NCI-H2196 treated with DMSO at 0.1 percent for 48 hours (cell line): ENCODE results near the gene CEP44.
"Not testable (repeated sequence)": the region's sequence is repeated elsewhere in the genome, so short reads cannot be mapped to it uniquely, and the experiment has no call there.

Experiments used
- DNase-seq: peaks from one replicate; lab custom pipeline; 2025; ENCODE audit not compliant: unreplicated experiment; lab: John Stamatoyannopoulos, UW

Gene CEP44, protein sequence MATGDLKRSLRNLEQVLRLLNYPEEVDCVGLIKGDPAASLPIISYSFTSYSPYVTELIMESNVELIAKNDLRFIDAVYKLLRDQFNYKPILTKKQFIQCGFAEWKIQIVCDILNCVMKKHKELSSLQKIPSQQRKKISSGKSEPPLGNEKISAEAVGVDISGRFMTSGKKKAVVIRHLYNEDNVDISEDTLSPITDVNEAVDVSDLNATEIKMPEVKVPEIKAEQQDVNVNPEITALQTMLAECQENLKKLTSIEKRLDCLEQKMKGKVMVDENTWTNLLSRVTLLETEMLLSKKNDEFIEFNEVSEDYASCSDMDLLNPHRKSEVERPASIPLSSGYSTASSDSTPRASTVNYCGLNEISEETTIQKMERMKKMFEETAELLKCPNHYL

DNA sequence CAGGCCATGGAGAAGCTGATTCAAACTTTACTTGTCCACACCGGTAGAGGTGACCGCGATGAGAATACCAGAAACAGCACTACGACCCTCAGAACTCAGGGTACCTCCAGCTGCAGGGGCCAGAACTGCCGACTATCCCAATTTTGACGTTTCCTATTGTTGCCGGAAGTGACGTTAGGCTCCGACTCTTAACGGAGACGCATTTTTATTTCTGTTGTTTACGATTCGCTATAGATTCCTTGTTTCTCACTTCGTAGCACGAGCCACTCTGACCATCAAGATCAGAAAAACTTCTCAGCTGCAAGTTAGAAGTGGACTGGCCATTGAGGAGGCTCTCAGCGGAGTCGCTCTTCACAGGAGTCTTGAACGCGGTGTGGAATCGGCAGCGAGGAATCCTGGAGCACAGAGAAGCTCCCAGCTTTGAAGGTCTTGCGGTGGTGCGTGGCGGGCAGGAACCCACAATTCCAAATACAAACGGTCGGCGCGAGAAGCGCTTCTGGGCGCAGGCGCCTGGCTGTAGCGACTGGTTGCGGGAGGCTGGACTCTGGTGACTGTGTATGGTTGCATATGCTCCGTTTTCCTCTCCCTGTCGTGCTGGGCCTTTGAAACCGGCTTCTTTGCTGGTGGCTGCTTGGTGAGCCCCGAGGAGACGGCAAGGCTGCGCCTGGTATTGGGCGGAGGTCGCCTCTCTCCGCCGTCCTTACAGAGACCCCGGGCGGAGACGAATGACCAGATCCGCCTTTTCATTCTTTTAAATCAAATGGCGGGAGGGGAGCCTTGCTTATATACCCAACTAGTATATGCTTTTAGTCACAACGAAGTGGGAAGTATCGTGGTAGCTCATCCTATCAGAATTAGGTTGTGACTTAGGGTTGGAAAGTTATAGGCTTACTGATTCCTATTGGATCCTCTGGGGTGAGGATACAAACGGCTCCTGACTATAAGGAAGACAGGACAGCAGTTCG lies at the start of gene CEP44, which contains the start of gene FBXO8:
CEP44 (plus strand) TSS at position 405 of the 965 bp plus-strand sequence. CDS start 15,211 bp downstream, outside the sequence.
FBXO8 (minus strand) TSS at position 161 of the 965 bp plus-strand sequence. CDS start 20,575 bp downstream, outside the sequence.
- DNase-seq = peak; percentile 17

GRCh38 chr4:174236359-174236758 lies 47.4 kb upstream of the CEP44 start:
- DNase-seq = no peak

DNA sequence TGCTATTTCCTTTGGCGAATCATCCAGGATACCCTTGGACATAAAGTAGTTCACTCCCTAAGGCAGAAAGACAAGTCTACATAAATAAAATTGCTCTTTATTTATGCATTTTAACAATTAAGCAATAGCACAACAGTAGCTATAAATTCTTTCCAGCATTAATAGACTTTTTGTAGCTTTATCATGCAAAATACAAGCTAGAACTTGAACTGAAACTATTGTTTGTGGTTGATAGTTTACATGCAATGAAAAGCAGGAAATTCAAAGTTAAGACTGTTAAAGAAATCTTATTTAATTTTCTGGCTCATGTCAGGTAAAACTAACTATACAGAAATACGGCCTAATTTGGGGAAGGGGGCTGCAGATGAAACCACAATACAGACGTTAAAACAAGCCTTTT lies 42.5 kb upstream of the CEP44 start:
- no peak for DNase-seq

DNA sequence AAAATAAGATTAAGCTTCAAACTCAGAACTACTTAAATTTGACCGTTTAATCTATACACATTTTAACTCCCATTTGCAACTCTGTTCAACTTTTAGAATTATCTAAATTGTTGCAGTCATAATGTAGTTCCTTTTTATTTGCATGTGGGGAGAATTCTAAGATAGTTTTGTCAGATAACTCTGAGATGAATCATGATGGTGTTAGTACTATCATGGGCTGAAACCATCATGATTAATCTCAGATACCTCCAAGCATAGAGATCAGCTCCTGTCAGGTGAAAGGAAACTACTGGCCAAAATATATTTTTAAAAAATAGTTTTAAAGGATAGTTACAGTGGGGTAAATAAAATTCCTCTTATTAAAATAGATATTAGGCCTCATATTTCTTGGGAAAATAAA lies 39.3 kb upstream of the CEP44 start:
- no peak for DNase-seq

DNA sequence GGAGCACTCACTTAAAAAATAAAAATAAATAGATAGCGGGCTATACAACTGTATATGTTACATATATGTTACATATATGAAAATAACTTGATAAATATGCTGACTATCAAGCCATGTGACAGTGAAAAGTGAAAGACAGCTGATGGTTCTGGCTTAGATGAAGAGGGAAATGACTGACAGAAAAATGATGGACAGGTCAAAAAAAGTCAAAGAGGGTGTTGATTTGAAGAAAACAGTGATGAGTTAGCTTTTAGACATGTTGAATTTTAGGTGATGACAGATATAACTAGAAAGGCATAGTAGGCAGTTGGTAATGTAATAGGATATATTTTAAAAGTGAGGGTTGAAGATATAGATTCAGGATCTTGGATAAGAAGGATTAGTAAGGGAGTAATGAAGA lies 38.0 kb upstream of the CEP44 start:
- no peak for DNase-seq

DNA sequence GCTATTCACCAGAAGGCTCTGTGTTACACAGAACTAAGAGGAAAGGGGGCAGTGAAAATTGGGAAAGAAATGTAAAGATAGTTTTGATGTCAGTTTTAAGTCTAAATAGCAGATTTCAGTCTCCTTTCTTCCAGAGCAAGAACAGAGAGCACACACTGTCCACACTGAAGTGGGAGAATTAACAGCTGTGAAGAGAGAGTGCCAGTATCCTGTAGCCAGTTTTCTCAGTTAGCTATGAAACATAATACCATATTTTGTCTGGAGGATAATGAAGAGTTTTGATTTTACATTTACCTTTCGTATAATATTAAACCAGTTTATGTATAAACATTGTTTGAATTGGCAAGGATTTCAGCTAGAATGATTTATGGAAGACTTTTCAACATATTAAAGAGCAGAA lies 35.3 kb upstream of the CEP44 start:
- no peak for DNase-seq

DNA sequence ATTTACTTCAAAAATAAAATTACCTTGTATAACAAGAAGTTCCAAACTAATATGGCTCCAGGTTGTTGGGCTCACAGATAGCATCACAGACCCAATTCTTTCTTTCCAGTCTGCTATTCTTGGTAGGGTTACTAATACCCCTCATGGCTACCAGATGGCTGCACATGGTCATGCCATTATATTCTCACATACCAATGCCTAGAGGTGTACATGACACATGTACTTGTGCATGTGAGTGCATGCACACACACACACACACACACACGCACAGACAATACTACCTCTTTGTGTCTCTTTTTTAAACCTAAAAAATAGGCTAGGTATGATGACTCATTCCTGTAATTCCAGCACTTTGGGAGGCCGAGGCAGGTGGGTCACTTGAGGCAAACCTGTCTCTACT lies 31.3 kb upstream of the CEP44 start:
- DNase-seq = no peak

- DNase-seq = no peak
Observed at GRCh38 chr4:174254613-174255012, 29.1 kb upstream of the CEP44 start.

DNA sequence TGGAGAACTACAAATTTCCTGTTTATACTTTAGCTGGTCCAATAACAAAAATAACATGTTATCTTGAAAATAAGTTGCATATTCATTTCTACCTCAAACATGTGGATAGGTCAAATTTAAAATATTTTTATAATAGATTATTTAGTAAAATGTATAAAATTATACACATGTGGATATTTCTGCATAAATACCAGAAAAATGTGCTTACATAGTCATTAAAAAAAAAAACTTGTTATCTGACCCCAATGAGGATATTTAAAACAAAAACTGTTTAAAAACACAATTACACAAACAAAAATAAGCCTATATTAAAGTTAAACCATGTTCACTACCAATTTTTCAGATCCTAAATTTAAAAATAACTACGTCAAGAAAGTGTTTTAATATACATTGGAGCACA lies 28.3 kb upstream of the CEP44 start:
- no peak for DNase-seq

DNA sequence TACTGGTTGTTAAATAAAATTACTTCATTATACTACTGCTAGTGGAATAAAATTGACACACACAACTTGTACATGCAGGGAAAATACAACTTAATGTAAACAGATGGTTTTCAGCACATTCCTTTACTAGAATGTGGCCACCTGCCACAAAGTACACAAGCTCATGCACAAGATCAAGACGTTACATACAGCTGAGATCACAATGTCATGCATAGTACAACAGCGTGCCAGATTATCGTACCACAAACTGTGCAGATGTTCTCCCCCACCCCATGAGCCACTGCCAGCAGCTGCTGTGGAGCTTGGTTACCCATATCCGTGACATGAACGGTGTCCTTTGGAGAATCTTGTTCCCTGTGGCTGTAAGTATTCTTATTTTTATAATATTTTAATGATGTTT lies 27.9 kb upstream of the CEP44 start:
- DNase-seq = no peak

DNA sequence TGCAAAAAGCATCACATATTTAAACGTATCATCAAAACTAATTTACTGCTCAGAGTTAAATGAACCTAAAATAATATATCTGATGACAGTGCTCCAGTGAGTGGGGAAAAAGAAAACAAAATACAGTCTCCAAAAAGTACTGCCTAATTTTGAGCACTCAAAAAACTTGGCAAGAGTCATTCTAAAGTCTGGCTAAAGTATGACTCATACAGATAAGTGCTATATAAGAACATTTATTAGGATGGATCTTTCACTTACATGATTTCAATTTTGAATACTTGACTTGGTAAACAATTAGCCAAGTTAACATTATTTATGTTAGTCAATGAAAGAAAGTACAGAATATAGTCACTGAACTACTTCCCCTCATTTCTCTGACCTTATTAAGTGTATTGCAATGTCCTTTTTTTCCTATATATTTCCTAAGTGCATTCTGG lies 27.4 kb upstream of the CEP44 start:
- DNase-seq = no peak

DNA sequence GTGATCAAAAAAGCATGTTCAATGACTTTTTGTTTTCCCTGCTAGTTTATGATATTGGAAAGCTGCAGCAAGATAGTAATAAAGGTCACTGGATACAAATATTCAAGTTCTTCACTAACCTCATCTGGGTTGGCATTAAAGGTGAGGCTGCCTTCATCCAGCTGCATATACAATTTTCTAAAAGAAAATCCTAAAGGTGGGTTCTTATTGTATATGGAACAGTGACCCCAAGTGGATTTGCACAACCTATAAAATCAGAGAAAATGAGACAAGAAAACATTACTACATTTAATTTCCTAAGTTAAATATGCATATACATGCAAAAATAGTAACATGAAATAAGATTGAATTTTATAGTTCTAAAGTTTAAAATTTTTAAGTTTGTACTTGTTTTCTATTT lies 24.1 kb upstream of the CEP44 start:
- DNase-seq = no peak

GRCh38 chr4:174260099-174260498 lies 23.6 kb upstream of the CEP44 start:
- no peak for DNase-seq

- not testable (repeated sequence) for DNase-seq
Observed at GRCh38 chr4:174261432-174261831, 22.3 kb upstream of the CEP44 start.

GRCh38 chr4:174262624-174263444 lies 20.9 kb upstream of the CEP44 start:
- DNase-seq = no peak

DNA sequence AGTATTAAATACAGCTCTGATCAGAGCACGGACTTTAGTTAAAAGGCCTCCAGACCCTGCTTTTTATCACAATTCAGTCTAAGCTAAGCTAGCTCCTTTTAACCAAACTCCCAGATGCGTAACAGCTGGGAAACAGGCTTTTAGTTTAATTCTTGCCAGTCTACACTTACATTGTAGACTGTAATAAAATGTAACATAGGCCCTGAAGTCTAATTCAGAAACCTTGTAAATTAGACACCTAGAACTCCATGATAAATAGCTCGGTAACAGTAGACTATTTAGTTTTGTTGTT lies 20.3 kb upstream of the CEP44 start:
- DNase-seq = no peak

DNA sequence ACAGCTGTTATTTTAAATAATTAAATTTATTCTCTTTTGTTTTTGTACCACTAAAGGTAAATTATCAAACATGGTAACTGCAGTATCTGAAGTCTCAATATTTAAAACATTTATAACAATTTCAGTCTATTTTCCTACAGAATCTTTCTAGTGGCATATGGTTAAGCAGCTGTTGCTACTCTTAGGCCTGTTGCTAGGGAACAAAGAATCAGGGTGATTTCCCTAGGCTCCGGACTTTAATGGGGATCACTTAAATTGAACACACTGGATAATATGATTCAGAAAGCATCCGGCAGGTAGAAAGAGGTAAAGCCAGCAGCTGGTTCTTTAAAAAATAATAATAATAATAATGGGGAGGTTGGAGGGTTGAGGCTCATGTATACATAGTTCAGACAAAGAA lies 17.8 kb upstream of the CEP44 start:
- DNase-seq = no peak

DNA sequence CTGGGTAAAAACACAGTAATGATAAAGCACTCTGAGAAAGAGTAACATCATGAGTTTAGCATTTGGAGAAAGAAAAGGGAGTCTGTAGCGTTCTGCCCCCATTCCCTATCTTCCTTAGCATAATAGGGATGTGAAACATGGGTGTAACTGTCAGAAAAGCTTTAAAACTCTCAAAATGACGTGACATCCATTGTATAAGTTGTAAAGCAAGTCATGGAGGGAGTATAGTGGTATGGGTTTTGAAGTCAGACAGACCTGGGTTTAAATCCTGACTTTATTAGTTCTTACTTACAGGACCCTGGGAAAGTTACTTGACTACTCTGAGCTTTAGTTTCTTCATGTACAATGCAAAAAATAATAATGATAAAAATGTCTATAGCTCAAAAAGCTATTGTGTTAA lies 17.3 kb upstream of the CEP44 start:
- no peak for DNase-seq

- no peak for DNase-seq
Observed at GRCh38 chr4:174273930-174274329, 9.8 kb upstream of the CEP44 start.

DNA sequence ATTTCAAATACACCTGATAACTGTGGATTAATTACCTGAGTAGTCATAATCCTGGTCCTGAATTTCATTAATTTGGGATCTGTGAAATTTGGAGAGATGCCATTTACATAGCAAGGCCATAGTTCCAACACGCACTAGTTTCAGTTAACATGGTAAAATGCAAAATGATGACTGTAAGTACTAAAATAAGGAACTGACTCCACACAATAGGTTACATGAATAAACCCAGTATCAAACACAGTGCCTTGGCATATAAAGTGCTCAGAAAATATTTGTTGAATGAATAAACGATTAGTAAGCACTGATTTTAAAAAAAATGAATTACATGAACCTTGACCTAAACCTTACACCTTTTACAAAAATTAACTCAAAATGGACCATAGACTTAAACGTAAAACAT lies 9.3 kb upstream of the CEP44 start:
- DNase-seq = no peak

DNA sequence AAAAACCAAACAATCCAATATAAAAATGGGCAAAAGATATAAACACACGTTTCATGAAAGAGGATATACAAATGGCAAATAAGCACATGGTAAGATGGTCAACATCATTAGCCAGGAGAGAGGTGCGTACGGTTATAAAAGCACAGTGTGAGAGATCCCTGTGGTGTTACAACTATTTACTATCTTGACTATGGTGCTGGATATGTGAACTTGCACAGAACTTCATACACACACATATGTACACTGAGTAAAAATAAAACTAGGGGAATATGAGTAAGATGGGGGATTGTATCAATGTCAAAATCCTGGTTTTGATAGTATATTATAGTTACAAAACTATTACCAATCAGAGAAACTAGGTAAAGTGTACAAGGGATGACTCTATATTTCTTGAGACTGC lies 8.6 kb upstream of the CEP44 start:
- DNase-seq = no peak
